ENCODE data around the gene PHACTR1. TPM values are rescaled to one million over a fixed set of nuclear protein-coding genes. Genes with fewer than 3 reads are reported as not detected.

Gene PHACTR1
- total and polyA plus RNA-seq, 2 of the 4 experiments (the other 2 are of a cell fraction), result not detected

GRCh38 chr6:13332349-13332706 is 615.8 kb downstream of the PHACTR1 start:
- Histone ChIP-seq H3K23ac (ENCODE audit: low read depth, low read length) (no peak overlapping the region), H3K9me3 (ENCODE audit: control insufficient read depth, insufficient read depth, low read length) (no peaks in the 10 kb centered on the region), H2AK9ac (replicated peaks; ENCODE audit: low read depth, low read length, poor library complexity) (no peak overlapping the region), H2BK20ac (ENCODE audit: low read depth, low read length) (no peak overlapping the region), H3K27ac (ENCODE audit: insufficient read depth, low read length) (no peak overlapping the region), H3K79me1 (ENCODE audit: low read depth in 1 of 2, low read length in 2 of 2) (peaks cover 4 to 15% of the 10 kb centered on the region in 2 experiments; a peak in 3 of 4 replicates), H3K36me3 (ENCODE audit: control insufficient read depth, insufficient read depth, low read length) (no peaks in the 10 kb centered on the region), H4K20me1 (ENCODE audit: insufficient read depth, low read length) (no peaks in the 10 kb centered on the region), H3K4me2 (ENCODE audit: low read depth, low read length) (no peak overlapping the region), H2BK5ac (ENCODE audit: low read depth, low read length, poor library complexity, severe bottlenecking) (no peak overlapping the region), H4K91ac (ENCODE audit: insufficient read depth, low read depth, low read length) (no peak overlapping the region), H3K9ac (ENCODE audit: low read depth, low read length) (no peak overlapping the region), H3K4me3 (ENCODE audit: insufficient read depth, low read depth, low read length) (no peak overlapping the region), H3K9me1 (ENCODE audit: insufficient read depth, low read length) (no peaks in the 10 kb centered on the region; the same call in 1 of the 2 replicates), H3K56ac (ENCODE audit: extremely low read depth, insufficient read depth, low read length) (no peak overlapping the region), H4K5ac (ENCODE audit: low read depth, low read length) (no peak overlapping the region), H4K8ac (ENCODE audit: low read depth in 2 of 2, low read length in 2 of 2) (no peak overlapping the region), H3K4ac (ENCODE audit: low read depth, low read length) (no peak overlapping the region), H3K27me3 (ENCODE audit: control insufficient read depth, insufficient read depth, low read length) (no peaks in the 10 kb centered on the region), H2BK120ac (ENCODE audit: low read depth, low read length) (no peak overlapping the region), H2AK5ac (ENCODE audit: low read depth, low read length) (no peak overlapping the region), H3K4me1 (ENCODE audit: control insufficient read depth, insufficient read depth, low read length) (no peaks in the 10 kb centered on the region; the same call in none of the 2 replicates), H2BK15ac (ENCODE audit: low read depth, low read length) (no peak overlapping the region), H2AFZ (replicated peaks; ENCODE audit: low read length, poor library complexity) (no peak overlapping the region), H3K14ac (replicated peaks; ENCODE audit: low read depth, low read length) (no peak overlapping the region), H3K18ac (ENCODE audit: low read depth, low read length) (no peak overlapping the region)
- POLR2A ChIA-PET (ENCODE audit: unreplicated experiment), result no interaction called here
- BruUV-seq (replicated peaks), result no TSS peak
- in situ Hi-C loops (cut with MboI; ENCODE audit: low sequenced_read_pairs) (no loop called here), intact Hi-C loops (cut with micrococcal nuclease) (loop anchor here (1.0 to 10.0 kb wide), 2 partner anchors 137 to 698 kb away; no protein-coding TSS in a partner anchor), dilution Hi-C loops (cut with HindIII; ENCODE audit: low sequenced_read_pairs, unreplicated experiment) (no loop called here)
- ATAC-seq (ENCODE audit: low read depth), result no peak
- WGBS, 2 experiments (ENCODE audit: extremely low coverage in 2 of 2, insufficient read length in 1 of 2), result no CpG with 5 or more reads among the region's 2 CpGs
- CTCF ChIA-PET, result interaction anchor here (0.7 to 2.0 kb wide), 6 partner anchors 10 to 206 kb away, joined by 3 to 7 read pairs (median 4); no protein-coding TSS in a partner anchor
- TF ChIP-seq POLR2A (IDR thresholded peaks at IDR 0.05; ENCODE audit: low read depth, low read length) (no peak), SMC3 (IDR thresholded peaks at IDR 0.05; ENCODE audit: low read depth, low read length) (no peak), USF2 (IDR thresholded peaks at IDR 0.05; ENCODE audit: low read depth, low read length) (no peak), CEBPB (IDR thresholded peaks at IDR 0.05; ENCODE audit: low read depth, low read length) (no peak), MAFK (IDR thresholded peaks at IDR 0.05; ENCODE audit: low read depth, low read length) (no peak), ELK1 (IDR thresholded peaks at IDR 0.05; ENCODE audit: borderline replicate concordance, low read depth, low read length) (no peak), CHD1 (IDR thresholded peaks at IDR 0.05; ENCODE audit: low read depth, low read length) (no peak), RAD21 (IDR thresholded peaks at IDR 0.05; ENCODE audit: low read length) (no peak), CTCF (conservative IDR thresholded peaks at IDR 0.05; ENCODE audit: low read depth, low read length) (no peak), RFX5 (IDR thresholded peaks at IDR 0.05; ENCODE audit: low read depth, low read length) (no peak)
- DNase-seq, result no peak
